OCI-LY1 (cell line): ENCODE data around the gene VPS16.
A peak's percentile ranks its signal among the peaks of the same experiment; 100 is the strongest.

Experiments
- H2AFZ ChIP-seq: fragments of 200-600 bp; sonication (generic), shearing (Covaris generic); 2 replicates; pipeline ENCODE4 v1.6.0; 2014; ENCODE audit warnings: antibody characterized with exemption, mild to moderate bottlenecking, low read length
- H3F3A ChIP-seq: fragments of 200-600 bp; sonication (generic), shearing (Covaris generic); 2 replicates; pipeline ENCODE4 v1.6.0; 2014; ENCODE audit warnings: mild to moderate bottlenecking, antibody characterized with exemption, low read length, moderate library complexity; ENCODE audit not compliant: insufficient read depth
- H3K27ac ChIP-seq: fragments of 200-600 bp; sonication (generic); 2 replicates; pipeline ENCODE4 v1.5.1; 2014; ENCODE audit warnings: low read length, mixed run types, mild to moderate bottlenecking, low read depth; ENCODE audit not compliant: poor library complexity, severe bottlenecking
- H3K27me3 ChIP-seq: fragments of 200-600 bp; sonication (generic); 2 replicates; pipeline ENCODE4 v1.6.0; 2014; ENCODE audit warnings: antibody characterized with exemption, mild to moderate bottlenecking, low read length, moderate library complexity; ENCODE audit not compliant: insufficient read depth
- H3K36me3 ChIP-seq: fragments of 200-600 bp; sonication (generic); 2 replicates; pipeline ENCODE4 v1.6.1; 2014; ENCODE audit warnings: mild to moderate bottlenecking, antibody characterized with exemption, low read length, moderate library complexity, mixed read lengths; ENCODE audit not compliant: insufficient read depth
- H3K4me1 ChIP-seq: fragments of 200-600 bp; sonication (generic); 2 replicates; pipeline ENCODE4 v1.5.1; 2014; ENCODE audit warnings: mild to moderate bottlenecking, low read length, moderate library complexity; ENCODE audit not compliant: insufficient read depth, severe bottlenecking
- H3K4me2 ChIP-seq: fragments of 200-600 bp; sonication (generic), shearing (Covaris generic); 2 replicates; pipeline ENCODE4 v1.6.1; 2014; ENCODE audit warnings: low read length
- H3K4me3 ChIP-seq: fragments of 200-600 bp; sonication (generic); 2 replicates; pipeline ENCODE4 v1.5.1; 2014; ENCODE audit warnings: low read length, low read depth, mild to moderate bottlenecking, mixed read lengths; ENCODE audit not compliant: poor library complexity, severe bottlenecking
- H3K79me2 ChIP-seq: fragments of 200-600 bp; shearing (Covaris generic); 2 replicates; pipeline ENCODE4 v1.6.1; 2016; ENCODE audit warnings: mixed run types, low read length, mixed read lengths; ENCODE audit not compliant: insufficient read depth
- H3K9ac ChIP-seq: fragments of 200-600 bp; sonication (generic), shearing (Covaris generic); 2 replicates; pipeline ENCODE4 v1.6.1; 2014; ENCODE audit warnings: mild to moderate bottlenecking, low read length, mixed read lengths
- H3K9me2 ChIP-seq: fragments of 200-600 bp; sonication (generic), shearing (Covaris generic); 2 replicates; pipeline ENCODE4 v1.6.1; 2014; ENCODE audit warnings: low read depth, mild to moderate bottlenecking, low read length, mixed read lengths
- H3K9me3 ChIP-seq: fragments of 200-600 bp; shearing (Covaris generic); 2 replicates; pipeline ENCODE4 v1.6.1; 2014; ENCODE audit warnings: low read length, mixed read lengths
- H4K20me1 ChIP-seq: fragments of 200-600 bp; sonication (generic), shearing (Covaris generic); 2 replicates; pipeline ENCODE4 v1.6.0; 2016; ENCODE audit warnings: mild to moderate bottlenecking, low read length; ENCODE audit not compliant: insufficient read depth
- CTCF ChIP-seq: fragments of 200-600 bp; sonication (generic), shearing (Covaris generic); IDR thresholded peaks from 2 replicates; pipeline ENCODE4 v1.5.1; 2017; ENCODE audit warnings: mild to moderate bottlenecking, antibody characterized with exemption, low read length, moderate library complexity, mixed read lengths
- EZH2 ChIP-seq: fragments of 200-600 bp; sonication (generic), shearing (Covaris generic); IDR thresholded peaks from 2 replicates; pipeline ENCODE4 v1.8.0; 2017; ENCODE audit warnings: borderline replicate concordance, mixed run types, mild to moderate bottlenecking, antibody characterized with exemption, low read length, moderate library complexity, mixed read lengths

The VPS16 gene

GRCh38 chr20:2900845-2901592 is 60.5 kb downstream of the VPS16 start:
- H2AFZ ChIP-seq: no peak overlapping the region
- H3K4me2 ChIP-seq: 0 out of 2 replicates have a peak overlapping the region, but pooled peaks have one; percentile 13
- H3K9ac ChIP-seq: no peak overlapping the region
- H3K9me2 ChIP-seq: no peaks in the 10 kb centered on the region
- peak overlapping the region; percentile 54 for H3K27ac ChIP-seq
- no peak overlapping the region for H3K4me3 ChIP-seq
- TF ChIP-seq EZH2 (no peak), CTCF (no peak)
- no peaks in the 10 kb centered on the region for H4K20me1 ChIP-seq
- H3K9me3 ChIP-seq: no peaks in the 10 kb centered on the region
- peaks cover 14% of the 10 kb centered on the region for H3K4me1 ChIP-seq
- no peaks in the 10 kb centered on the region for H3F3A ChIP-seq
- no peaks in the 10 kb centered on the region for H3K27me3 ChIP-seq
- H3K79me2 ChIP-seq: peaks cover 26% of the 10 kb centered on the region
- no peaks in the 10 kb centered on the region for H3K36me3 ChIP-seq

- H3K4me3 ChIP-seq: no peak overlapping the region
- H3K79me2 ChIP-seq: peaks cover 23% of the 10 kb centered on the region
- H3K9ac ChIP-seq: no peak overlapping the region
- H3K4me1 ChIP-seq: peaks cover 14% of the 10 kb centered on the region
- H3K4me2 ChIP-seq: no peak overlapping the region
- no peaks in the 10 kb centered on the region for H3K27me3 ChIP-seq
- TF ChIP-seq EZH2: no peak
- TF ChIP-seq CTCF: no peak
- no peak overlapping the region for H2AFZ ChIP-seq
- H3K9me3 ChIP-seq: no peaks in the 10 kb centered on the region
- peaks cover 3% of the 10 kb centered on the region; the same call in 1 of the 2 replicates for H3F3A ChIP-seq
- no peaks in the 10 kb centered on the region for H4K20me1 ChIP-seq
- H3K9me2 ChIP-seq: no peaks in the 10 kb centered on the region
- H3K27ac ChIP-seq: no peak overlapping the region
- no peaks in the 10 kb centered on the region for H3K36me3 ChIP-seq
These were observed 61.7 kb downstream of the VPS16 start for GRCh38 chr20:2902291-2902690.

GRCh38 chr20:2902818-2903217 is 62.3 kb downstream of the VPS16 start:
- no peak for TF ChIP-seq CTCF
- no peak for TF ChIP-seq EZH2
- Histone ChIP-seq H3K27me3 (no peaks in the 10 kb centered on the region), H3F3A (peaks cover 3% of the 10 kb centered on the region; the same call in 1 of the 2 replicates), H3K36me3 (no peaks in the 10 kb centered on the region), H3K27ac (no peak overlapping the region), H3K4me1 (peaks cover 14% of the 10 kb centered on the region), H2AFZ (no peak overlapping the region), H3K9me2 (no peaks in the 10 kb centered on the region), H4K20me1 (no peaks in the 10 kb centered on the region), H3K9ac (no peak overlapping the region), H3K9me3 (no peaks in the 10 kb centered on the region), H3K4me2 (no peak overlapping the region), H3K79me2 (peaks cover 23% of the 10 kb centered on the region), H3K4me3 (no peak overlapping the region)
